ENCODE results near the gene CCDC60.
A peak's percentile ranks its signal among the peaks of the same experiment; 100 is the strongest.

CCDC60 gene, protein sequence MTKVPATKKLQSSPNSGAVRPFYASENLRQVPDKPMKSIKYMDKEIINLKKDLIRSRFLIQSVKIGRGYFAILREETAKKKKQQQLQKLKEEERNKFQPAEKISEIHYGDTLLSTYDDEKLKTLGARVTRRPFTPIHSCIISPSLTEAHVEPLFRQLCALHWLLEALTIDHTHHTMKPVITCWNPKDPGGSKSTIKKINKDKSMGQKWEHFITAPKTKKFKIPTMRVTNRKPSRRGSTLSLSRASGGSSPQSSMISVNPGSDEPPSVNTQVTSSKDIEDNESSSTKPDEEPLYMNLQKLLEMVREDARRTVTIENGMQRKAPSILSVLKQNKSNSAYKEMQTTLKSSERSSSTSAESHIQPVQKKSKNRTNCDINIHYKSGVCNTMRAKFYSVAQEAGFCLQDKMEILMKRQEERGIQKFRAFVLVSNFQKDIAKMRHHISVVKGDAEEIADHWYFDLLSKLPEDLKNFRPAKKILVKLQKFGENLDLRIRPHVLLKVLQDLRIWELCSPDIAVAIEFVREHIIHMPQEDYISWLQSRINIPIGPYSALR

GRCh38 chr12:119334430-119335170 lies at the start of gene CCDC60:
Gene CCDC60 (plus strand): TSS chr12:119334729. CDS start chr12:119335177, 448 bp downstream.
- FAIRE-seq = no peak

- no peak for FAIRE-seq
These were observed 46.0 kb upstream of the CCDC60 start for GRCh38 chr12:119288576-119288975.

DNA sequence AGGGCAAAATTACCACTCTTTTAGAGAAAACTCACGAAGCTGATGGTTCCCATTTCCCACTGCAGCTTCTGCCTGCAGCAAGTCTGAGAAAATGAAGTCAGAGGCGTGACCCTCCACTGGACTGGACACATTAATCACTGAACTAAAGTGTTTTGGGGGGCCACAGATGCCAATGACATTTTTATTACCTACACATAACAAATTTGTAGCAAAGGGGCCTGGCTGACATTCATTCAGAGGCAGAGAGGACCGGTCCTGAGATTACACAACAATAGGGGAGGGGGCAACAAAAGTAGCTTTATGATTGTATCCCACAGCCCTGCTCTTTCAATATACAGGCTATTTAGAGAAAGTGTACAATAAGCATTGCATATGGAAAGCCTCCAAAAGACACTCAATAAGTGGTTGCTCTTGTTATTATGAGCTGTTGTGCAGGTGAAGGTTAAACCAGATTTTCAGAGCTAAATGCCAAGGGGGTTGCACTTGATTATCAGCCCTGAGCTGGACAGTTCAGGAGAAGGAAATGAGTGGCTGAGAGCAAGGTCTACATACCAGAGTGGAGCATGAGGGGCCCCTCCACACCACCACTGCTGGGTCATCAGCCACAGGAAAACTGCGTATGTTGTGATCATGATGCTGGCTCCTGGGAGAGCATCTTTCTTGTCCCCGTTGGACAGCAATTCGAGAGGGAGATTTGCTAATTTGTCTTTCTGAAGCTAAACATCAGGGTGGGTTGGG lies 41.5 kb upstream of the CCDC60 start:
- no peak for FAIRE-seq

- no peak for FAIRE-seq
These were observed 40.3 kb upstream of the CCDC60 start for GRCh38 chr12:119294211-119294610.

GRCh38 chr12:119296535-119296934 lies 38.0 kb upstream of the CCDC60 start:
- no peak for FAIRE-seq

DNA sequence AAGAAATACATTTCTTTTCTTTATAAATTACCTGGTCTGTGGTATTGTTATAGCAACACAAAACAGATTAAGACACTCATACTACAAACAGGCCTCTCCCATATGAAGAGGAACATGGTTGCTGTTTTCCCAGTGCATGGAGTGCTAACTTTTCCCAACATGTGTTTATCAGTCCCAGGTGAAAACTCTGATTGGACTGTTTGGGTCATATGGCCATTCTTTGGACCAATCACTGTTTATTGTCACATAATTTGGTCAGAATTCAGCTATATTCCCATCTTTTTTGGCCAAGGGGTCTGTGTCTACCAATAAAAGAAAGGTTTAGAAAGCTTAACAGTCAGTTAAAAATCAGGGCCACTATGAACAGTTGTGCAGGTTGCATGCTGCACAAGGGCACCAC lies 35.4 kb upstream of the CCDC60 start:
- no peak for FAIRE-seq

GRCh38 chr12:119301379-119301778 lies 33.1 kb upstream of the CCDC60 start:
- FAIRE-seq = no peak

DNA sequence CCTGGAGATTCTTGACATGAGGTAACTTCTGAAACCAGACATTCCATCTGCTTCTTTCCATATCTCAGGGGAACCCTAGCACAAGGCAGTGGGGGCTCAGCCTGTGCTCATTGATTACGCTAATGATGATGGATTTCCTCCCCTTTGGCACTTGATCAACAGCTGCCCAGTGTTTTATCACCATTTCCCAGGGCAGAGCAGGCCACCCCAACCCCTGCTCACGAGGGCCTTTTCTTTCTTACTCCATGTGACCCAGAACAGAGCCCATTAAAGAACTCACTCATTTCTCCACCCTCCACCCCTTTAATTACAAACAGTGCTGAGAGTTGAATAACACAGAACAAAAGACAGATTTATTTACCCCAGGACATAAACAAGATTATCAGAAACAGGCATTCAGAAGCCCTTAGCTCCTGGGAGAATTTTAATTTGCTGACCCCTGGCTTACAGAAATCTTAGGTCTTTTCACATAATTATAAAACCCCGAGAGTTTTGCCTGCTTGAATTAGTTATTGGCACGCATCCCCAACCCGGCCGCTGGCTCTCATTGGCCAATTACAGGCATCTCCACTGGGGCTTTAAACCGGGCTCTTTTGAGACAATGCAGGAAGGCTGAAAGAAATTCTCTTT lies 32.0 kb upstream of the CCDC60 start:
- peak; percentile 94 for FAIRE-seq

GRCh38 chr12:119306593-119306992 lies 27.9 kb upstream of the CCDC60 start:
- no peak for FAIRE-seq

- no peak for FAIRE-seq
These were observed 26.8 kb upstream of the CCDC60 start for GRCh38 chr12:119307747-119308146.

DNA sequence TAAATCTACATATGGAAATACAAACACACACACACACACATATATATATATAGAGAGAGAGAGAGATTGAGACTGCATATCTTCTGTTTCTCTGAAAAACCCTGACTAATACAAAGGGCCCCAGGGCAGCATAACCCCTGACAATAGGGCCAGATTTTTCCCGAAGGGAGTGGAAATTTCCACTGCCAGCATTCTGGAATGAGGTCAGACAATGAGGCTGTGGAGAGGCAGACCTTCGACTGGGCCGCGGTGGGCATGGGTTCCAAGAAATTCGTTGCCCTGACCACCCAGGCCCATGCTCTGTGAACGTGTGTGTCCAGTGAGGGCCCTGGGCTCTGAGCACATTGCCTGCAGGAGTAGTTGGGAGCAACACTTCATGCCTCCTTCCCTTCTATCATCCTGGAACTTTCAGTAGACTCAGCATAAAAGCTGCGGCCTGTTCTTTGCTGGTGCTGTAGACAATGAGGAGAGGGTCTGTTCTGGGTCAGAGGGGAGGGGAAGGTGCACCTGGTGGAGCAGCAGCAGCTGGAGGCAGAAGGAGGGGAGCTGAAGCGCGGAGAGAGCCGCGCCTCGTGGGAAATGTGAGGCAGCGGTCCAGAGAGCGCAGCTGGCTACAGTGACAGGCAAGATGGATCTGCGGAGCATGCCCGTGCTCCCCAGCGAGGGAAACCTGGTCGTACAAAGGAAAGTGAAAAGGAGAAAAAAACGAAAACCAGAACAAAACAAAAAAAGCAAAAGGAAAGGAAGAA lies 25.6 kb upstream of the CCDC60 start:
- FAIRE-seq = no peak

DNA sequence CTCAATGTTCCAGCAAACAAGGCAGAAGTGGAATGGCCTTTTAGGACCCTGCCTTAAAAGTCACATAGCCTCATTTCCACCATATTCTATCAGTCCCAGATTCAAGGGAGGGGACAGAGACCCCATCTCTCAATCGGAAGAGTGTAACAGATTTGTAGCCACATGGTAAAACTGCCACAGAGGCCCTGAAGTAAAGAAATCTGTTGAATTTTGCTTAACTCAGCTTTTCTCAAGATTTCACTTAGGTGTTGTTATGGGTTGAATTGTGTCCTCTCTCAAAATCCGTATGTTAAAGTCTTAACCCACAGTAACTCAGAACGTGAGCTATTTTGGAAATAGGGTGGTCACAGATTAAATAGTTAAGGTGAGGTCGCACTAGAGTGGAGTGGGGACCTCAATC lies 22.7 kb upstream of the CCDC60 start:
- FAIRE-seq = no peak

DNA sequence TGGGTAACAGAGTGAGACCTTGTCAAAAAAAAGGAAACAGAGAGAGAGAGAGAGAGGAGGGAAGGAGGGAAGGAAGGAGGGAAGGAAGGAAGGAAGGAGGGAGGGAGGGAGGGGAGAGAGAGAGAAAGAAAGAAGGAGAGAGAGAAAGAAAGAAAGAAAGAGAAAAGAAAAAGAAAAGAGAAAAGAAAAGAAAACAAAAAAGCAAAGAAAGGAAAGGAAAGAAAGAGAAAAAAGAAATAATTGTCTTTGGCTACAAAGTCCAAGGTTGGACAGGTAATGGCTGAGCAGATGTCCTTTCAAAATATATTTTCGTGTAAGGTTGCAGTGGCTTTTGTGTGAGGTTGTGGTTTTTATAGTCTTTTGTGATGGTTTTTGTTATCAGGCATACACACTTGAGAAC lies 21.6 kb upstream of the CCDC60 start:
- no peak for FAIRE-seq

DNA sequence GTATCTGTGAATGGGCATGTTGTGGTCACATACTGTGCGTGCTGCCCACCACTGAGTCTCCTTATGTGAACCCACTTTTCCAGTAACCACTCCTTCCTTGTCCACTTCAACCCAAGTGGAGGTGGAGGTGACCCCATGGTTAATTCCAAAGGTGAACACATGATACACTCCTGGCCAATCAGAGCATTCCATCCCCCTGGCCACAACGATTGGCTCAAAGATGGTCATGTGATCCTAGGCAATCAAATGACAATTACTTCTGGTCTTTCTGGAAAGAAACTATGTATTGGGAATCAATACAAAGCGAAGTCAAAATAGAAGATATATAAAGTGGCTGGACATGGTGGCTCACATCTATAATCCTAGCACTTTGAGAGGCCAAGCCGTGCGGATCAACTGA lies 20.2 kb upstream of the CCDC60 start:
- FAIRE-seq = no peak

GRCh38 chr12:119319638-119320037 lies 14.9 kb upstream of the CCDC60 start:
- no peak for FAIRE-seq

DNA sequence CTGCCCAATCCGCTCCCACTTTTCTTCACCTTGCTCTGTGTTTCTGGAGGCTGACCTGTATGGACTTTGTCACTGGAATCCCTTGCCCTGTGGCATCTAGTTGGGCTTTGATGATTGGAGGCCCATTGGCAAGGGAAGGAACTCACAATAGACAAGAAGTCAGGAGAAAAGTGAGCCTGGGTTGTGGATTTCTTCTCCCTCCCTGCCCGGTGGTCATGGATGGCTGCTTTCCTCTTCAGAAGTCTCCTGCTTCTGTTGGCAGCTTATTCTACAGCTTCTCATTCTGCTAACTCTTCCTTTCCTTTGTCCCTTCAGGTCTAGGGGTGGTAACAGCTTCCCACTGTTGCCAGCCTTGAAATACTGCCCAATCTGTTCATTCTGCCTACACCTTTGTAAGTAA lies 13.9 kb upstream of the CCDC60 start:
- no peak for FAIRE-seq

DNA sequence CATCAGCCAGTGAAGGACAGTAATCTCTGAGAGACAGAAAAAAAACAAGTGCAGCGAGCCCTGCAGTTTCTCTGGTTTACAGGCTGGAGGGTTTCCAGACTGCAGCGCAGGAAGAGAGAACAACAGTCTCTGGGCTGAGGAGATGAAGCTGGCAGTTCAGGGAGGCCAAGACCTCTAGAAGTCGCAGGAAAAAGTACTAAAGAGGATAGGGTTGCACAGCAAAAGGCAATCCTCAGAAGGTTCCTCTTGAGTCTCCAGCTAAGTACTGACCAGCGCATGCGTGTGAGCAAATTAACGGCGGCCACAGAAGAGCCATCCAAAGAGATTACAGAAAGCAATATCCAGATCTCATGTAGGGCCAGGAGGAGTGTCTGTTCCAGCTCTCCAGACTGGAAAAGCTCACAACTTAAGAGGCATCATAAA lies 12.2 kb upstream of the CCDC60 start:
- no peak for FAIRE-seq

DNA sequence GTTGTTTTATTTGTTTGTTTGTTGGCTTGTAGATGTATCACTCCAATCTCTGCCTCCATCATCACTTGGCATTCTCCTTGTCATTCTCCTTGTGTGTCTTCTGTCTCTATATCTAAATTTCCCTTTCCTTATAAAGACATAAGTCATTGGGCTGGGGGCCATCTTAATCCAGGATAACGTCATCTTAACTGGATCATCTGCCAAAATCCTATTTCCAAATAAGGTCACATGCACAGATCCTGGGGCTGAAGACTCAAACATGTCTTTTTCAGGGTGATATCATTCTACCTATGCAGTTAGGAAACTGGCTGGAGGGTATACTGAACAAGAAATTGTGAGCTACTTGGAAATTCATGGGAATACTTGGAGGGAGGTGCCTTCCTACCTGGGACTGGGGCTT lies 8.7 kb upstream of the CCDC60 start:
- no peak for FAIRE-seq

DNA sequence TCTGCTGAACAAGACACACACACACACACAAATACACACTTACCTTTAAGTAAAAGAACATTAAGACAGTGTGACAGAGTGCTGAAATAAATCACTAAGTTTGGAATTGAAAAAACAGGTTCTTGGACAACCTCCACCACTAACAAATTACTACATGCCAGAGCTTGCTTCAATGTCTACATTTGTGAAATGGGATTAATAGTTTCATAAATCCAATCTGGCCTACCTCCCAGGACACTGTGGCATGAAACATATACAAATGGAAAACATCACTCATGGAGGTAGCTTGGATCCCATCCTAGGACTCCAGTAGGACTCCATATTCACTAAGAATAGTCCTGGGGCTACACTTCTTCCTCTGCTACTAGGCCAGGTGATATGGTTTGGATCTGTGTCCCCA lies 8.2 kb upstream of the CCDC60 start:
- no peak for FAIRE-seq

DNA sequence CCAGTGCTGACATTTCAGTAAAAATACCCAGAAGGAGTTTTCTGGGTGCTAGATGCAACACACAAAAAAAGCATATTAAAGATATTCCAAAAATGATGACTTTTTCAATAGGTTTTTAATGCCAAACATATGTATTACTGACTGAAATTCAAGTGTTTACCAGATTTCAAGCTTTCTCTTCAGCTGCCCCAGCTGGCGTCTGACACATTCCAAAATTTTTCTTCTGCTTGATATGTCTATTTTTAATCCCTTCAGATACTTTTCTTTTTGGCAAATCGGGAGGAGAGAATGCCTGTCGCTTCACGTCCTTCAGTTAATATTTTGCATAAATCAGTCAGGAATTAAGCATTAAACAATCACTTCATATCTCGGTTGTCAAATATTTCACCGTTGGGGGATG lies 7.1 kb upstream of the CCDC60 start:
- no peak for FAIRE-seq

- no peak for FAIRE-seq
These were observed 6.4 kb upstream of the CCDC60 start for GRCh38 chr12:119328111-119328510.

All from endometrium (tissue), 2 donors.